Muscle of leg (tissue), 11 donors: Measurements from ENCODE around the gene PPP2R2C. TPM values are rescaled to one million over a fixed set of nuclear protein-coding genes. Genes with fewer than 3 reads are reported as not detected.

Source experiments
- DNase-seq: peaks from one replicate; pipeline ENCODE4 v3.0.0; 2013
- H3K27ac ChIP-seq: one replicate; pipeline ENCODE4 v1.5.1; 2013; ENCODE audit warnings: mild to moderate bottlenecking, low read length, control low read depth
- H3K27me3 ChIP-seq: one replicate; pipeline ENCODE4 v1.6.1; 2013; ENCODE audit warnings: low read length; ENCODE audit not compliant: control insufficient read depth, insufficient read depth
- H3K36me3 ChIP-seq: one replicate; pipeline ENCODE4 v1.6.1; 2013; ENCODE audit warnings: low read length; ENCODE audit not compliant: control insufficient read depth, insufficient read depth
- H3K4me1 ChIP-seq: one replicate; pipeline ENCODE4 v1.6.1; 2013; ENCODE audit warnings: low read length; ENCODE audit not compliant: control insufficient read depth, insufficient read depth
- H3K4me3 ChIP-seq: one replicate; pipeline ENCODE4 v1.5.1; 2013; ENCODE audit warnings: low read length, control low read depth
- H3K9me3 ChIP-seq: replicated peaks from 2 replicates; pipeline ENCODE4 v1.6.1; 2013; ENCODE audit warnings: low read depth, low read length; ENCODE audit not compliant: control insufficient read depth
- WGBS: methylation state at CpG from one replicate; pipeline ENCODE4 v1.1.5; 2013; ENCODE audit warnings: missing lambda C conversion rate; ENCODE audit not compliant: insufficient coverage; 5-methylcytosine and 5-hydroxymethylcytosine counted together
- polyA plus RNA-seq, 8 donors: library from polyadenylated mRNA; unstranded; fragments of 120-200 nt; gene quantifications; one replicate each; pipeline versions ENCODE4 v1.2.1 to v1.2.3, GENCODE V29; 2013; ENCODE audit warnings: inconsistent platforms in 1 of 8, low replicate concordance in 1 of 8; ENCODE audit not compliant: insufficient read length in 8 of 8, insufficient read depth in 1 of 8
- total RNA-seq: library from RNA; stranded (reverse); fragments of 120-200 nt; gene quantifications from one replicate; pipeline ENCODE4 v1.2.4, GENCODE V29; 2013

The PPP2R2C gene
- total and polyA plus RNA-seq, 9 donors = 0.09 to 3.4 (median 0.17) TPM

GRCh38 chr4:6355052-6355451, 117.4 kb downstream of the PPP2R2C start:
- no peak for DNase-seq
- no CpG with 5 or more reads among the region's 3 CpGs for WGBS
- Histone ChIP-seq H3K27ac (no peak overlapping the region), H3K4me3 (no peak overlapping the region), H3K4me1 (no peaks in the 10 kb centered on the region), H3K36me3 (no peaks in the 10 kb centered on the region), H3K9me3 (no peaks in the 10 kb centered on the region), H3K27me3 (peaks cover 3% of the 10 kb centered on the region)

- Histone ChIP-seq H3K27me3 (peaks cover 3% of the 10 kb centered on the region), H3K9me3 (no peaks in the 10 kb centered on the region)
- WGBS = 40% methylated on average over 7 of the region's 8 CpGs
Measured at GRCh38 chr4:6354626-6355025, 117.8 kb downstream of the PPP2R2C start.

GRCh38 chr4:6354119-6354518, 118.3 kb downstream of the PPP2R2C start:
- Histone ChIP-seq H3K4me3 (no peak overlapping the region), H3K4me1 (no peaks in the 10 kb centered on the region), H3K36me3 (no peaks in the 10 kb centered on the region), H3K27me3 (peaks cover 5% of the 10 kb centered on the region), H3K9me3 (no peaks in the 10 kb centered on the region), H3K27ac (no peak overlapping the region)
- DNase-seq = no peak
- WGBS = 59% methylated on average over 14 of the region's 15 CpGs

More at GRCh38 chr4:6354626-6355025, 117.8 kb downstream of the PPP2R2C start:
- no peaks in the 10 kb centered on the region for H3K4me1 ChIP-seq
- H3K27ac ChIP-seq = no peak overlapping the region
- no peak overlapping the region for H3K4me3 ChIP-seq
- no peaks in the 10 kb centered on the region for H3K36me3 ChIP-seq
- DNase-seq = no peak

GRCh38 chr4:6352031-6352692, 120.3 kb downstream of the PPP2R2C start:
- no peak for DNase-seq
- WGBS = 65% methylated on average over 12 of the region's 13 CpGs
- no peak overlapping the region for H3K27ac ChIP-seq
- H3K36me3 ChIP-seq = no peaks in the 10 kb centered on the region
- no peak overlapping the region for H3K4me3 ChIP-seq
- H3K9me3 ChIP-seq = no peaks in the 10 kb centered on the region
- no peaks in the 10 kb centered on the region for H3K4me1 ChIP-seq
- peaks cover 13% of the 10 kb centered on the region for H3K27me3 ChIP-seq

- no peak for DNase-seq
- H3K27ac ChIP-seq = no peak overlapping the region
- H3K4me1 ChIP-seq = no peaks in the 10 kb centered on the region
- peaks cover 13% of the 10 kb centered on the region for H3K27me3 ChIP-seq
- H3K9me3 ChIP-seq = no peaks in the 10 kb centered on the region
- 87% methylated on average over 19 of the region's 22 CpGs for WGBS
- no peak overlapping the region for H3K4me3 ChIP-seq
- H3K36me3 ChIP-seq = no peaks in the 10 kb centered on the region
Measured at GRCh38 chr4:6351246-6352000, 121.0 kb downstream of the PPP2R2C start.

GRCh38 chr4:6350646-6351045, 121.8 kb downstream of the PPP2R2C start:
- Histone ChIP-seq H3K4me3 (no peak overlapping the region), H3K27me3 (peaks cover 16% of the 10 kb centered on the region), H3K36me3 (no peaks in the 10 kb centered on the region), H3K9me3 (no peaks in the 10 kb centered on the region), H3K4me1 (no peaks in the 10 kb centered on the region), H3K27ac (no peak overlapping the region)
- DNase-seq = no peak
- WGBS = 70% methylated on average over 6 of the region's 8 CpGs

- H3K27me3 ChIP-seq = peaks cover 21% of the 10 kb centered on the region
- H3K27ac ChIP-seq = no peak overlapping the region
- H3K9me3 ChIP-seq = no peaks in the 10 kb centered on the region
- WGBS = 78% methylated on average over 11 of the region's 19 CpGs
- H3K4me1 ChIP-seq = no peaks in the 10 kb centered on the region
- peak; percentile 51 for DNase-seq
- H3K4me3 ChIP-seq = no peak overlapping the region
- no peaks in the 10 kb centered on the region for H3K36me3 ChIP-seq
Measured at GRCh38 chr4:6349896-6350603, 122.4 kb downstream of the PPP2R2C start.

GRCh38 chr4:6348408-6348807, 124.0 kb downstream of the PPP2R2C start:
- no peak for DNase-seq
- no peaks in the 10 kb centered on the region for H3K4me1 ChIP-seq
- peaks cover 22% of the 10 kb centered on the region for H3K27me3 ChIP-seq
- no peaks in the 10 kb centered on the region for H3K36me3 ChIP-seq
- no peak overlapping the region for H3K27ac ChIP-seq
- no peaks in the 10 kb centered on the region for H3K9me3 ChIP-seq
- WGBS = 71% methylated on average over 3 of the region's 4 CpGs
- no peak overlapping the region for H3K4me3 ChIP-seq

- no peaks in the 10 kb centered on the region for H3K9me3 ChIP-seq
- H3K36me3 ChIP-seq = no peaks in the 10 kb centered on the region
- peaks cover 24% of the 10 kb centered on the region for H3K27me3 ChIP-seq
- H3K4me1 ChIP-seq = no peaks in the 10 kb centered on the region
- WGBS = 60% methylated on average over 15 of the region's 17 CpGs
- no peak for DNase-seq
- H3K4me3 ChIP-seq = no peak overlapping the region
- no peak overlapping the region for H3K27ac ChIP-seq
Measured at GRCh38 chr4:6347511-6348045, 124.8 kb downstream of the PPP2R2C start.
